Stimulated activated CD4-positive, alpha-beta T cell treated with anti-CD3 and anti-CD28 coated beads, Interleukin-4, amount 100 ng/mL, for 4 hours (primary cell): ENCODE results near the gene FA2H.
"Not testable (repeated sequence)": the region's sequence is repeated elsewhere in the genome, so short reads cannot be mapped to it uniquely, and the experiment has no call there.

Experiments used
- DNase-seq, 2 experiments: peaks; one replicate each; pipeline ENCODE4 v3.0.0-alpha.2; 2020

The FA2H gene

GRCh38 chr16:74743045-74743667, 31.5 kb downstream of the FA2H start:
- DNase-seq, result no peak

DNA sequence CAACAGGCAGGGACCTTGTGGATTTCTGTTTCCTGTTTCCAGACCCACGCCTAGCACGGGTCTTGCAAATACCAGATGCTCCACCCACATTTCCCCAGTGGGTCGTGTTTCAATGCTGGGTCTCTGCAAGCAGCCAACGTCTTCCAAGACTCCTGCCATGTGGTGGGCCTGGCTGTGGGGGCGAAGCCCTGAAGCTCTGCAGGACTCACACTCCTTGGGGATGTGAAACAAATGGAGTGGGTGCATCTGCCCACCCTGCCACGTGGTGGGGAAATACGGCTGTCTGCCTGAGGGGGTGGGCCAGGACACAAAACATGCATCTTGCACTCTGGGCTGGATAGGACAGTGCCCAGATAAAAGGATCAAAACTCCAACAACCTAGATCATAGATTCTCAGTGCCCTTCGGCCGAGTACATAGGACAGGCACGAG, 32.6 kb downstream of the FA2H start:
- no peak for DNase-seq

DNA sequence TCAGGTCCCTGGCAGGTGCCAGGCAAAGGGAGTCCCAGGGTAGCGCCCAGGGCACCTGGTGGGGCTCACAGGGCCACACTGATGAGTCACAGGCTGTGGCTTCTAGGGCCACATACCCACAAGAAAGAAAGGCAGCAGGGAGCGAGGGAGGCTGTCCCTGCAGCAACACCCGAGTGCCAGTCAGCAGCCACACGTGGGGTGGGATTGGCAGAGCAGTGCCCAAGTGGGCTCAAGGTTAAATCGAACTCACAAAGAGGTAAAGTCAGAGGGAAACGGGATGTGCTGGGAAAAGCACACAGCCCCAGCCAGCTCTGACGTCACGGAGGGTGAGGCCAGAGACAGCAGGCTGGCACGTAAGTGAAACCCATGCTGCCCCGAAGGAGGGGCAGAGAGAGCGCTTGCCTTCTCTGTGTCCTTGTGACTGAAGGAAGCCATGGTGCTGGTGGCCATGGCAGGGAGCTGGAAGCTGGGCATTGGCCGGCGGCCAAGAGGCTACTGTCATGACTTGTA, 33.8 kb downstream of the FA2H start:
- no peak for DNase-seq

- DNase-seq, result no peak
These were observed 35.3 kb downstream of the FA2H start for GRCh38 chr16:74739275-74739674.

DNA sequence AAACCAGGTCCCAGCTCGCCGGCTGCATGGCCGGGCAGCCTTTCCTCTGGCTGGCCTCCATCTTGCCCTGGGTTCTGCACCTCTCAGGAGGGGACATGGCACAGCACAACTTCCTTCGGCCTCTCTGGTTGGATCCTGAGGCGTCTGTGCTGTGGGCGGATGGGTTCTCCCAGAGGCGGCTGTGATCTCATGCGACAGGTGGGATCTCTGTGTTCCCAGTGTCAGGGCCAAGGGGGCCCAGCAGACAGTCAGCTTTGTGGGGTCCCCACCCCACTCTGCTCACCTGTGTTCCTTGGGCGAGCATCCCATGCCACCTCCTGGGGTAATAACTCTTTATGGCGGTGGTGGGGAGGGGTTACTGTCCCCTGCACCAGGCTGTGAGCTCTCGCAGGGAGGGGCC, 35.8 kb downstream of the FA2H start:
- no peak for DNase-seq

DNA sequence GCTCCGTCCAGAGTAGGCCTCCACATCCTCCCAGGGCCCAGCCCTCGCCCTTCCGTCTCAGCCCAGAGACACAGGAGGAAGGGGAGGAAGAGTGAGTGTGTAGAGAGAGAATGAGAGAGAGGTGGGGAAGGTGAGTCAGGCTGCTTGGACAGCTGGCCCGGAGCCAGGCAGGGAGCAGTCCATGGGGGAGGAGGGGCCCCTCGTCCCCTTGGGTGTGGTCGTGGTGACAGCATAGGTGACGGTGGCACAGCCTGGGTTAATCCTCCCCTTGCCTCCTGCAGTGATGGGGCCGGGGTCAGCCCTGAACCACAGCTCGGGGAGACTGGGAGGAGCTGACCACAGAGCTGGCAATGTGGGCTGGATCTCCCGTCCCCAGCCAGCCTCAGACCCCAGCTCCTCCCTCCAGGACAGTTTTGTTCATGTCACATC, 36.5 kb downstream of the FA2H start:
- DNase-seq, result no peak

- no peak for DNase-seq
These were observed 37.1 kb downstream of the FA2H start for GRCh38 chr16:74737521-74737920.

DNA sequence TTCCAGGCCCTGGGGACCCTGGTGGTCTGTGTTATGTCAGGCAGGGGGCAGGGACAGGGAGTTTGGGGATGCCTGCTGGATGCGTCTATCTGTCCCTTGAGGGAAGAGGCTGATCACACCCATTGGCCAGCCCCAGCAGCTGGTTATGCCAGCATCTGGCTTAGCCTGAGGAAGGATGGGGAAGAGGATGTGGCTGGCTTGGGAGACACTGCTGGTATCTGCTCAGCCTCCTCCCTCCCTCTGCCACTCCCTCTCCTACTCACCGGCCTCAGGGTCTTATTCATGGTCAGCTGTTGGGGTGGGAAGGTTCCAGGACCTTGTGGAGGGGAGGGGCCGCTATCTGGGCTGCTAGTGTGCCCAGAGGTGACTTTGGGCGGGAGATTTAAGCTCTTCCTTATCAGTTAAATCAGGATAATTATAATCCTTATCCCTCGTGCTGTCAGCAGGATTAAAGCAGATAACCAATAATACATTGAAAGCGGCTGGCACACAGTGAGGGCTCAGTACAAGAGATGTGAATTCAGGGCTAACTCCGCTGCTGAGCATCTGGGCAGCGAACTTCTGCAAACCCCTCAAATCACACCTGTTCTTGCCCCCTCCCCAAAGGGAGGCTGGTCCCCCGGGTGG, 38.0 kb downstream of the FA2H start:
- no peak for DNase-seq

GRCh38 chr16:74735554-74735953, 39.1 kb downstream of the FA2H start:
- DNase-seq, result no peak

DNA sequence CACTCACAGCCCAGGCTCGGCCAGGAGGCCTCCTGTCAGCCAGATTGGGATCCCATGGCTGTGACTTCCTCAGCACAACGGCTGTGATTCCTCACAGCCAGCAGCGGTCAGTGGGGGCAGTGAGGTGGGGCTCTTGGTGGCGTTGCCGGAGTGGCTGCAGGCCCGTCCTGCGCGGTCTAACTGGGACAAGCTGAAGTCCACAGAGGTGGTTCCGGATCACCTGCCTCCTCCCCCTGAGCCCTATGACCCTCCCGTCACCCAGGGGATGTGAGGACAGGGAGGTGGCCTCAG, 39.5 kb downstream of the FA2H start:
- DNase-seq, result no peak

DNA sequence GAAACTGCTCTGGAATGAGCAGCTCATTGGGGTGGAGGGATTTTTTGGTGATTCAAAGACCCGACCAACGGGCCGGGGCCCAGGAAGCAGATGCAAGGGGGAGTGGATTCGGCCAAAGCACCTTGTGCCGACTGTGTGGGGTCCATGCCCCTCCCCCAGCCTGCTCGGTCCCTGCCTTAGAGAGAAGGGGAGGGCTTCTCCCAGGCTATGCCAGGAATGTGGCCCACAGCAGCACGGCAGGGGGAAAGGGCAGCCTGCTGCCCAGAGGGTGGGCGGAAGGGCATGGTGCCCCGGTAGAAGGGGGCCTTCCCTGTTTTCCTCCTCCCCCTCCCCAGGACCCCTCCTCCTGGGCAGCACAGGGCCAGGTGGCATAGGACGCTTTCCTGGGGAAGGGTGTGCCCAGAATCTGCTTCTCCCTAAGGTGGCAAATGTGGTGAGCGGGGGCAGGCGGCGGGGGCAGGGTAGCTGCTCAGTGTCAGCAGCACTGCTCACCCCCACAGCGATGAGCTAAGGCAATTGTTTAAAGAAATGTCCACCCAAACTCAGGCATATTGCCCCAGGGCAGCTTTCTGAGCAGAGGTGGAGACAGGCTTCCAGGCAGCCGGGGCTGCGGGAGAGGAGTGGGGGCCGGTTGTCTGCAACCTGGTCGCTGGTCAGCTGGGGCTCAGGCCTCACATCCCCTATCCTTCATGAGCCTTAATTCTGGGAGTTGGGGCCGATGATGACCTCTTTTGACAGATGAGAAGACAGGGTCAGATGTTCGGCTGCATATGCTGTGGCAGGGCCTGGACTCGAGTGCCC, 40.1 kb downstream of the FA2H start:
- no peak for DNase-seq

DNA sequence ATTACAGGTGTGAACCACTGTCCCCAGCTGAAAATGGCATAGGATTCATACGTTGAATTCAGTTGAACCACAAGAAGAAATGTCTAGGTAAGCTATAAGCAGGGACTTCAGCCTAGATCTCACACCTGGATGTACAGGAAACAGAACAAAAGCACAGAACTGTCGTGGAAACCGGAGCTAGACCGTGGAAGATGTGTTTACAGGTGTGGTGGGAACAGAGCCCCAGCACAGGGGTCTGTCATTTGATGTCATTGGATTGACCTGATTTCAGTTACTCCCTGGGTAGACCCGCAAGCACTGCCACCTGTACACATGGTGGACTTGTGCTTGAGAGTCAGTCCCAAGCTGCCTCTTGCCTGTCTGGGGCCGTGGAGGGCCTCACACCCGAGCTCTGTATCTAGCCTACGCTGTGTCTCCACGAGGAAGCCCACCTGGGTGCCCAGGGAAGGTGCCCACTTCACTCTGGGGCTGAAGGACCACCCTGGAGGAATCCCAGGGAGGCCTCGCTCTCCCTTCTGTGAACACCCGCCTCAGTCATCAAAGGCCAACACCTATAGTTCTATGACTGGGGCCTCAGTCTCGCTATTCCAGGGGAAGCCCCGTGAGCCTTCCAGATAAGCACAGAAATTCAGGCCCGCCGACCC, 41.8 kb downstream of the FA2H start:
- no peak for DNase-seq

- DNase-seq, result no peak
These were observed 42.7 kb downstream of the FA2H start for GRCh38 chr16:74731853-74732477.

DNA sequence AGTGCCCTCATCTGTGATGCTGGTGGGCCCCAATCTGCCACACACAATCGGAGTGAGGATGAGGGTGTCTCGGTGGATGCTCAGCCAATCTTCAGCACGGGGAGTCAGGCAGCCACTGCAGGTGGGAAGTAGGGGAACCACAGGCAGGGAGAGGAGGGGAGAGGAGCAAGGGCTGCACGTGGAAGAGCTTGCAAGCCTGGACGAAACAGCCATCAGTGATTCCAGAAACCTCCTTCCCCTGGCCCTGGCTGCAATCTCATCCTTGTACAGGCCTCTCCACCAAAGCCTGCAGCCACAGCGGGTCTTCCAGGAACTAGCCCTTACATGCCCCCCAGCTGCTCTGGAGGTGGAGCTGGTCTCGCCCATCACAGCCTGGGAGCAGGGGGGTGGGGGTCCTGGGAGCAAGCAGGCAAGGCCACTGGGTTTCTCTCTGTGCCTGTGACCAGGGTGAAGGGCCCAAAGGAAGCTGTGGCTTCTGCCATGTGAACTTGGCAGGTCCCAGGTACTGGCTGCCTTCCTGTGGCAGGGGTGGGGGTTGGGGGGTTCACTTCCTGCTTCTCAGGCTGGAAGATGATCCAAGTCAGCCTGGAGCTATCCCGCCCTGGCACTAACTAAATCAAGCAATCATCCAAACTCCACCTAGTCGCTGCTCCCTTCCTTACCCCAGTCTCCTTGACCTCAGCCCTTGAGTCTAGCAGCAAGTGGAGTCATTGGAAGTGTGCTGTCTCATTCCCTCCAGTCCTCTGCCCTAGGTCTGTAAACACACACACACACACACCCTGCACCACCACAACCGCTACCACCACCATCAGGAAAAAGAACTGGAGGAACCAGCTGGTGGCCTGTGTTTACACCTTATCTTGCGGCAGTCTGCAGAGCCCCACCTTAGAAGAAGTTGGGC, 44.6 kb downstream of the FA2H start:
- no peak for DNase-seq

DNA sequence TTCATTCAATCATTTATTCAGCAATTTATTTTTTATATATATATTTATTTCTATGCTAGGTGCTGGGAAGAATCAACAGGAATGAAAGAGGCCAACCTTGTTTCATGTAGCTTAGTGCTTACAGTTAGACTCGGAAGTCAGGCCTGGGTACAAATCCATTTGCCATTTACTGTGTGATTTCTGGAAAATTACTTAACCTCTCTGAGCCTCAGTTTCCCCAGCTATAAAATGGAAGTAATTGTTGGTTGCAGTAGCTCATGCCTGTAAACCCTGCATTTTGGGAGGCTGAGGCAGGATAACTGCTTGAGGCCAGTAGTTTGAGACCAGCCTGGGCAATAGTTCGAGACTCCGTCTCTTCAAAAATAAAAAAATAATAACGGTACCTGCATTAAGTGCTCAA, 46.7 kb downstream of the FA2H start:
- DNase-seq, result no peak

- no peak for DNase-seq
These were observed 47.9 kb downstream of the FA2H start for GRCh38 chr16:74726716-74727115.

DNA sequence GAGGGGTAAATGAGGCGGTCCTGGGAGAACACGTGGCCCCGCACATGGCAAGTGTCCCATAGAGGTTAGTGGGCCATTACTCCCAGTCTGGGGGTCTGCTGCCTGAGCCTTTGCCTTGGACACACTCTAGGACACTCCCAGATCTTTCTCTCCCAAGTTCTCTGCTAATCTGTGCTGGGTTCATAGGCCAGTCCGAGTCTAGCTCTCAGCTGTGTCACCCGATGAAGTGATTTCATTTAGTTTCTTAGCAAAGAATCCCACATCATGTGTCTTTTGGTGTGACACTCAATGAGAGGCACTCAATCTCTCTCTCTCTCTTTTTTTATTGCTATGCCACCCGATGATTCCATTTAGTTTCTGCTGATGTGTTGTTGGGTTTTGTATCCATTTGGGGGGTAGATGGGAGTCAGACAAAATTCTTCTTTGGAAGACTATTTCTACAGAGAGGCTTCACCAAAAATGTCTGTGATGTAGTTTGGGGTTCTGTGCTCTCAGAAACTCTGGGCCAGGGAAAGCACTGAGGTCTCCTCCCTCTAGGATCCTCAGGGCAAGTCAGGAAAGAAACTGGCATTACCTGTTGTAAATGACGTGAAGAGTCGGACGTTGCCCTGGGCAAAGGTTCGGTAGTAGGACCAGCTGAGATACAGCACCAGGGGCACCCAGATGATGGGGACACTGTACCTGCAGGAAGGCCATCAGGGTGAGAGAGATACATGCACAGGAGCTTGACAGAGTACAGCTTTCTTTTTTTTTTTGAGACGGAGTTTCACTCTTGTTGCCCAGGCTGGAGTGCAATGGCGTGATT, 48.8 kb downstream of the FA2H start:
- DNase-seq, result no peak

DNA sequence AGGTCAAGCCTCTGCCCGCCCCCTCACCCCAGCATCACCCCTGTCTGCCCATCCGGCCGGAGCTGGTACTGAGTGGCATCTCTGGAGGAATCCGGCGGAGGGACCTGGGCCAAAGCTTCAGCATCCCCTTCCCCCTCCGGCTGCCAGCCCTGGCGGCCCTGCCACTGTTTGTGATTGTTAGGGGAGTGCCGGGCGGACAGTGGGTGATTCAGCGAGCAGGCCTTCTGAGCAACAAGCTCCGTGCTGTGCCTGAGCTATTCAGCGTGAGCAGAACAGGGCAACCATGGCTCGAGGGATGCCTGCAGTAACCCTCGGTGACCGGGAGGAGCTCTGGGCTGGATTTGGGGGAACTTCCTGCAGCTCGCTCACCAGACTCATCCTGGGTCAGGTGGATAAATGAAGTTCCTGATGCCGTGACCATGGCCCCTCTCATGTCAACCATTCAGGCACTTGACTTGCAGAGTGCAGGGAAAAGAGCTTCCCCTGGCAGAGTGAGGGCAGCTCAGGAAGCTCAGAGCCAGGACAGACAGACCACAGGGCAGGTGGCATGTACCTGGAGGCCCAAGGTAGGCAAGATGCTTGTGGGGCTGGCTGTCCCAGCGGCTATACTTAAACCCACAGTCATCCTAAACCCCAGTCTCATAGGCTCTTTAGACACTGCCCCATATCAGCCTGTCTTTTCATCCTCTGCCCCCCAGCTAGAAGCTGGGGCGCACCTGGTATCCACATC, 49.6 kb downstream of the FA2H start:
- DNase-seq, result no peak

DNA sequence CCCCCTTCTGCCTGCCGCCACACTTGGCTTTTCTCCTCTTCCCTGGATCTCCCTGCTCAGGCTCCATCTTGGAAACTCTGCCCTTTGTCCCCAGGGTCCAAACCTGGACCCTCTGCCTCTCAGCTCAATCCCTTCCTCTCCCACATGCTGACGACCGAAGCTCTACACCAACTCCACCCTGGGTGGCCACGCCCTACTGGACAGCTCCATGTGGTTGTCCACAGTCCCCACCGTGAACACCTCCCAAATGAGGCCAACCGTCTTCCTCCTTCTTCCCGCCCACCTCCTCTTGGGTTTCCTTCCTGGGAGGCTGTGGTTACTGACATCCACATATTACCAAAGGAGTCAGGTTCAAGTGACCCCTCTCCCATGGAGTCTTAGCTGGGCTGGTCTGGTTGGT, 51.4 kb downstream of the FA2H start:
- DNase-seq, result no peak

GRCh38 chr16:74722156-74722555, 52.5 kb downstream of the FA2H start:
- not testable (repeated sequence) for DNase-seq

GRCh38 chr16:74721716-74722115, 52.9 kb downstream of the FA2H start:
- DNase-seq, result no peak
